Left ventricle myocardium inferior (tissue), 1 donor: ENCODE measurements around the gene CTTN. TPM values are rescaled to one million over a fixed set of nuclear protein-coding genes. Genes with fewer than 3 reads are reported as not detected.

Source experiments
- DNase-seq: peaks from one replicate; pipeline ENCODE4 v3.0.0-alpha.2; 2020
- H3K27ac ChIP-seq: fragments of 200-600 bp; replicated peaks from 2 replicates; pipeline ENCODE4 v1.8.0; 2021
- H3K27me3 ChIP-seq: fragments of 200-600 bp; 2 replicates; pipeline ENCODE4 v1.8.0; 2021; ENCODE audit warnings: low read depth
- H3K36me3 ChIP-seq: fragments of 200-600 bp; 2 replicates; pipeline ENCODE4 v1.8.0; 2021
- H3K4me1 ChIP-seq: fragments of 200-600 bp; 2 replicates; pipeline ENCODE4 v1.8.0; 2021
- H3K4me3 ChIP-seq: fragments of 200-600 bp; 2 replicates; pipeline ENCODE4 v1.8.0; 2021; ENCODE audit warnings: mild to moderate bottlenecking, moderate library complexity
- H3K9me3 ChIP-seq: fragments of 200-600 bp; replicated peaks from 2 replicates; pipeline ENCODE4 v1.8.0; 2021
- CTCF ChIP-seq: fragments of 200-600 bp; IDR thresholded peaks from 2 replicates; pipeline ENCODE4 v1.8.0; 2021; ENCODE audit warnings: antibody characterized with exemption, mild to moderate bottlenecking, borderline replicate concordance
- intact Hi-C: fragments of 100-400 bp; cut with micrococcal nuclease; formaldehyde crosslinking; loops from one replicate; pipeline ENCODE4 v1.11.0; 2022
- total RNA-seq: library from RNA; stranded (reverse); fragmentation: NEBNext Ultra II Directional; extraction: Animal tissue kit (Norgen Biotek cat#: 25700); gene quantifications from one replicate; pipeline ENCODE4 v1.2.1, GENCODE V29; 2021
- donor health status: DM: no; HTN: yes; CAD: no; lungs with severe emphysema.

CTTN gene
- total RNA-seq, 1 donor from 2014 or later, result 144 TPM

- Histone ChIP-seq H3K4me1 (no peaks in the 10 kb centered on the region), H3K27me3 (no peaks in the 10 kb centered on the region), H3K4me3 (no peak overlapping the region), H3K9me3 (no peaks in the 10 kb centered on the region), H3K36me3 (peaks cover 90% of the 10 kb centered on the region), H3K27ac (no peak overlapping the region)
- DNase-seq, result no peak
- intact Hi-C loops, result no loop called here
- TF ChIP-seq CTCF, result no peak
These were observed 19.7 kb upstream of the CTTN start for GRCh38 chr11:70378506-70379134.

GRCh38 chr11:70381350-70381749 is 17.0 kb upstream of the CTTN start:
- no peak for DNase-seq
- no peak overlapping the region for H3K4me3 ChIP-seq
- H3K27ac ChIP-seq, result no peak overlapping the region
- H3K4me1 ChIP-seq, result no peaks in the 10 kb centered on the region
- peaks cover 78% of the 10 kb centered on the region for H3K36me3 ChIP-seq
- H3K27me3 ChIP-seq, result no peaks in the 10 kb centered on the region
- intact Hi-C loops, result no loop called here
- no peaks in the 10 kb centered on the region for H3K9me3 ChIP-seq
- no peak for TF ChIP-seq CTCF

- DNase-seq, result no peak
- Histone ChIP-seq H3K9me3 (no peaks in the 10 kb centered on the region), H3K36me3 (peaks cover 74% of the 10 kb centered on the region), H3K27me3 (no peaks in the 10 kb centered on the region), H3K4me1 (no peaks in the 10 kb centered on the region), H3K4me3 (no peak overlapping the region), H3K27ac (no peak overlapping the region)
- intact Hi-C loops, result no loop called here
- TF ChIP-seq CTCF, result no peak
These were observed 16.2 kb upstream of the CTTN start for GRCh38 chr11:70381872-70382861.

- Histone ChIP-seq H3K27ac (no peak overlapping the region), H3K27me3 (no peaks in the 10 kb centered on the region), H3K4me1 (no peaks in the 10 kb centered on the region), H3K9me3 (no peaks in the 10 kb centered on the region), H3K4me3 (no peak overlapping the region), H3K36me3 (peaks cover 57% of the 10 kb centered on the region)
- DNase-seq, result no peak
- TF ChIP-seq CTCF, result no peak
- intact Hi-C loops, result no loop called here
These were observed 14.4 kb upstream of the CTTN start for GRCh38 chr11:70383664-70384565.

GRCh38 chr11:70384566-70385152 is 13.7 kb upstream of the CTTN start:
- H3K4me3 ChIP-seq, result no peak overlapping the region
- no peaks in the 10 kb centered on the region for H3K4me1 ChIP-seq
- H3K27ac ChIP-seq, result no peak overlapping the region
- no peaks in the 10 kb centered on the region for H3K9me3 ChIP-seq
- intact Hi-C loops, result no loop called here
- TF ChIP-seq CTCF, result no peak
- H3K27me3 ChIP-seq, result no peaks in the 10 kb centered on the region
- no peak for DNase-seq
- H3K36me3 ChIP-seq, result peaks cover 50% of the 10 kb centered on the region
